Stimulated activated CD4-positive, alpha-beta T cell treated with anti-CD3 and anti-CD28 coated beads, TNF-alpha, amount 100 ng/mL, for 24 hours (primary cell): ENCODE results near the gene CIPC.

Experiments used
- DNase-seq, 3 experiments: peaks; one replicate each; pipeline ENCODE4 v3.0.0-alpha.2; 2020; ENCODE audit warnings: low read depth in 3 of 3

The CIPC gene

GRCh38 chr14:77125823-77126325, 27.8 kb downstream of the CIPC start:
- no peak for DNase-seq

- DNase-seq = no peak
Measured at GRCh38 chr14:77126461-77126990, 28.5 kb downstream of the CIPC start.

GRCh38 chr14:77128414-77128891, 30.4 kb downstream of the CIPC start:
- no peak for DNase-seq

GRCh38 chr14:77130386-77130785, 32.3 kb downstream of the CIPC start:
- no peak for DNase-seq

GRCh38 chr14:77131206-77131605, 33.1 kb downstream of the CIPC start:
- DNase-seq = no peak

- no peak for DNase-seq
Measured at GRCh38 chr14:77131871-77132486, 33.9 kb downstream of the CIPC start.

- peak; percentile 15 to 48 (median 26) for DNase-seq
Measured at GRCh38 chr14:77133720-77134338, 35.8 kb downstream of the CIPC start.

GRCh38 chr14:77139022-77139421, 41.0 kb downstream of the CIPC start:
- DNase-seq = no peak

- peak in 2 of 3 experiments; percentile 25 to 59 for DNase-seq
Measured at GRCh38 chr14:77139540-77140358, 41.7 kb downstream of the CIPC start.

- DNase-seq = no peak
Measured at GRCh38 chr14:77140359-77141213, 42.5 kb downstream of the CIPC start.

- no peak for DNase-seq
Measured at GRCh38 chr14:77141214-77142004, 43.4 kb downstream of the CIPC start, which contains the start of gene ZDHHC22. ZDHHC22 (minus strand) TSS chr14:77141791; CDS start chr14:77139738, 2,053 bp downstream.

GRCh38 chr14:77142005-77142800, 44.1 kb downstream of the CIPC start:
- no peak for DNase-seq

GRCh38 chr14:77143071-77143470, 45.0 kb downstream of the CIPC start:
- no peak for DNase-seq

- no peak for DNase-seq
Measured at GRCh38 chr14:77144412-77145115, 46.5 kb downstream of the CIPC start.

GRCh38 chr14:77145975-77146740, 48.1 kb downstream of the CIPC start:
- DNase-seq = no peak

- DNase-seq = no peak
Measured at GRCh38 chr14:77148510-77149231, 50.6 kb downstream of the CIPC start.

GRCh38 chr14:77151245-77151644, 53.2 kb downstream of the CIPC start:
- no peak for DNase-seq
